Panc1 (cell line): ENCODE data around the gene DHRS13. TPM values are rescaled to one million over a fixed set of nuclear protein-coding genes. Genes with fewer than 3 reads are reported as not detected.

Experiments
- ATAC-seq: fragments of 200-7000 bp; cut with Tn5 transposase; 2 replicates; pipeline ENCODE4 v1.9.1; 2020; ENCODE audit warnings: mild to moderate bottlenecking, moderate library complexity
- BruUV-seq: library from RNA; stranded (reverse); fragments of 400-500 nt; replicated peaks from 2 replicates; lab custom pipeline; 2021; lab: Mats Ljungman, UMichigan
- CTCF ChIA-PET: fragments of 300-600 bp; sonication (Branson Sonifier 250); formaldehyde crosslinking; loops from one replicate; lab custom pipeline; 2022; ENCODE audit warnings: antibody characterized with exemption; lab: Charles Lee
- POLR2A ChIA-PET: fragments of 300-600 bp; sonication (Branson Sonifier 250); formaldehyde crosslinking; loops from one replicate; lab custom pipeline; 2022; ENCODE audit warnings: antibody characterized with exemption; lab: Charles Lee
- DNase-seq: peaks from one replicate; pipeline ENCODE4 v3.0.0-alpha.2; 2010; ENCODE audit warnings: low read depth, low spot score
- H3K27ac ChIP-seq: 2 replicates; pipeline ENCODE4 v1.5.1; 2011; ENCODE audit warnings: mild to moderate bottlenecking, low read length, inconsistent platforms
- H3K27me3 ChIP-seq: fragments of 200-500 bp; sonication (Bioruptor generic); 2 replicates; pipeline ENCODE4 v1.6.0; 2014; ENCODE audit warnings: low read length, inconsistent platforms; ENCODE audit not compliant: control insufficient read depth, insufficient read depth
- H3K36me3 ChIP-seq: fragments of 200-500 bp; sonication (Bioruptor generic); 2 replicates; pipeline ENCODE4 v1.5.1; 2014; ENCODE audit warnings: inconsistent platforms, mild to moderate bottlenecking, low read length, moderate library complexity; ENCODE audit not compliant: control insufficient read depth, insufficient read depth
- H3K4me1 ChIP-seq: 2 replicates; pipeline ENCODE4 v1.5.1; 2011; ENCODE audit warnings: inconsistent platforms, mild to moderate bottlenecking, low read length, moderate library complexity; ENCODE audit not compliant: control insufficient read depth, insufficient read depth
- H3K4me3 ChIP-seq, 2 experiments: 2 replicates each; pipeline ENCODE4 v1.5.1; 2011 to 2012; ENCODE audit warnings: low read depth in 2 of 2, low read length in 2 of 2, mild to moderate bottlenecking in 2 of 2, inconsistent platforms in 1 of 2, moderate library complexity in 1 of 2
- H3K9me3 ChIP-seq: fragments of 200-500 bp; sonication (Bioruptor generic); 2 replicates; pipeline ENCODE4 v1.5.1; 2014; ENCODE audit warnings: low read depth, mild to moderate bottlenecking, inconsistent platforms, low read length, moderate library complexity; ENCODE audit not compliant: control insufficient read depth, insufficient read depth
- CTCF ChIP-seq: fragments of 450-650 bp; IDR thresholded peaks from 2 replicates; pipeline ENCODE4 v1.5.1; 2017; ENCODE audit warnings: mild to moderate bottlenecking
- POLR2AphosphoS5 ChIP-seq: IDR thresholded peaks from 2 replicates; pipeline ENCODE4 v1.6.1; 2012; ENCODE audit warnings: mild to moderate bottlenecking, low read depth, low read length, moderate library complexity
- SIN3A ChIP-seq: IDR thresholded peaks from 2 replicates; pipeline ENCODE4 v1.6.1; 2012; ENCODE audit warnings: low read depth, mild to moderate bottlenecking, low read length, moderate library complexity, borderline replicate concordance; ENCODE audit not compliant: insufficient read depth
- TCF7L2 ChIP-seq: IDR thresholded peaks from 2 replicates; pipeline ENCODE4 v1.6.1; 2011; ENCODE audit warnings: mild to moderate bottlenecking, low read depth, low read length, inconsistent platforms
- in situ Hi-C: cut with HindIII; loops from 2 replicates; pipeline ENCODE4 v1.10.0; 2016; ENCODE audit warnings: low sequenced_read_pairs, low pct_unique_long_range_greater_than_20kb
- intact Hi-C: fragments of 100-400 bp; cut with micrococcal nuclease; formaldehyde crosslinking; loops from one replicate; pipeline ENCODE4 v1.10.0; 2022; ENCODE audit not compliant: unreplicated experiment
- total RNA-seq: library from RNA; stranded (reverse); gene quantifications from one replicate; pipeline ENCODE4 v1.2.1, GENCODE V29; 2021; ENCODE audit not compliant: unreplicated experiment
- TF ChIP-seq, protein P1 (sequence below), 2 experiments: IDR thresholded peaks; 2 replicates each; pipeline ENCODE4 v1.6.1; 2011 to 2012; ENCODE audit warnings: low read depth in 2 of 2, control low read depth in 1 of 2, low read length in 1 of 2, mild to moderate bottlenecking in 1 of 2, moderate library complexity in 1 of 2; ENCODE audit not compliant: insufficient read depth in 1 of 2

The DHRS13 gene
- total RNA-seq, 1 experiment from 2014 or later, result 5.2 TPM

DNA sequence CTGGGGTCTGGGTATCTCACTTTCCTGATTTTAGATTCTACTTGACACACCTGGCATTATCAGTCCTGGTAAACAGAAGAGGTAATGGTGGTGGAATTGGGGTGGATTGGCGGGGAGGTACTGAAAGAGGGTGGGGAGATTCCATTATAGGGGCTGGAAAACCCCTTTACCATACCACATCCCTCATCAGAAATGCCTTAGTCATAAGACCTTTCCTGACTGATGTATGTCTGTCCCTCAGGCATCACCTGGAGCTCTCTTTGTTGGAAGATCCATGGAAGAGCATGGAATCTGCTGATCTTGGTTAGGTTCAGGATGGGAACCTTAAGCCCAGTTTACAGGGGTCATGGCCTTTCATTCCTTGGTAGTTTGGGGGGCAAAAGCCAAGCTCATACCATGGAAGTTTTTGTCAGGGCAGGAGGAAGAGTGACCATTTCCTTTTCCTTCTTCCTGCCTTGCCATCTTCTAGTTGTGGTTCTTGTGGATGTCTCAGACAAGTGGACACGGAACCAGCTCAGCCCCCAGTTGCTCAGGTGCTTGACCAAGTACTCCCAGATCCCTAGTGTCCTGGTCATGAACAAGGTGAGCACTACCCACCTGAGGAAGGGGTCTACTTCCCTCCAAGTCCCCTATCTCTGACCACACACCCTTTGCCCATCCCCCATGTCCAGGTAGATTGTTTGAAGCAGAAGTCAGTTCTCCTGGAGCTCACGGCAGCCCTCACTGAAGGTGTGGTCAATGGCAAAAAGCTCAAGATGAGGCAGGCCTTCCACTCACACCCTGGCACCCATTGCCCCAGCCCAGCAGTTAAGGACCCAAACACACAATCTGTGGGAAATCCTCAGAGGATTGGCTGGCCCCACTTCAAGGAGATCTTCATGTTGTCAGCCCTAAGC lies 44.7 kb downstream of the DHRS13 start:
- POLR2A ChIA-PET, result no interaction called here
- CTCF ChIA-PET, result no interaction called here
- BruUV-seq, result TSS peak; percentile 51
- in situ Hi-C loops (no loop called here), intact Hi-C loops (no loop called here)
- no peaks in the 10 kb centered on the region for H3K27me3 ChIP-seq
- H3K27ac ChIP-seq, result no peak overlapping the region
- H3K36me3 ChIP-seq, result peaks cover 6% of the 10 kb centered on the region; the same call in 1 of the 2 replicates
- ATAC-seq, result no peak
- no peak overlapping the region for H3K4me3 ChIP-seq
- no peaks in the 10 kb centered on the region for H3K9me3 ChIP-seq
- DNase-seq, result no peak
- TF ChIP-seq, protein P1, sequence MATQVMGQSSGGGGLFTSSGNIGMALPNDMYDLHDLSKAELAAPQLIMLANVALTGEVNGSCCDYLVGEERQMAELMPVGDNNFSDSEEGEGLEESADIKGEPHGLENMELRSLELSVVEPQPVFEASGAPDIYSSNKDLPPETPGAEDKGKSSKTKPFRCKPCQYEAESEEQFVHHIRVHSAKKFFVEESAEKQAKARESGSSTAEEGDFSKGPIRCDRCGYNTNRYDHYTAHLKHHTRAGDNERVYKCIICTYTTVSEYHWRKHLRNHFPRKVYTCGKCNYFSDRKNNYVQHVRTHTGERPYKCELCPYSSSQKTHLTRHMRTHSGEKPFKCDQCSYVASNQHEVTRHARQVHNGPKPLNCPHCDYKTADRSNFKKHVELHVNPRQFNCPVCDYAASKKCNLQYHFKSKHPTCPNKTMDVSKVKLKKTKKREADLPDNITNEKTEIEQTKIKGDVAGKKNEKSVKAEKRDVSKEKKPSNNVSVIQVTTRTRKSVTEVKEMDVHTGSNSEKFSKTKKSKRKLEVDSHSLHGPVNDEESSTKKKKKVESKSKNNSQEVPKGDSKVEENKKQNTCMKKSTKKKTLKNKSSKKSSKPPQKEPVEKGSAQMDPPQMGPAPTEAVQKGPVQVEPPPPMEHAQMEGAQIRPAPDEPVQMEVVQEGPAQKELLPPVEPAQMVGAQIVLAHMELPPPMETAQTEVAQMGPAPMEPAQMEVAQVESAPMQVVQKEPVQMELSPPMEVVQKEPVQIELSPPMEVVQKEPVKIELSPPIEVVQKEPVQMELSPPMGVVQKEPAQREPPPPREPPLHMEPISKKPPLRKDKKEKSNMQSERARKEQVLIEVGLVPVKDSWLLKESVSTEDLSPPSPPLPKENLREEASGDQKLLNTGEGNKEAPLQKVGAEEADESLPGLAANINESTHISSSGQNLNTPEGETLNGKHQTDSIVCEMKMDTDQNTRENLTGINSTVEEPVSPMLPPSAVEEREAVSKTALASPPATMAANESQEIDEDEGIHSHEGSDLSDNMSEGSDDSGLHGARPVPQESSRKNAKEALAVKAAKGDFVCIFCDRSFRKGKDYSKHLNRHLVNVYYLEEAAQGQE (IDR thresholded peaks at IDR 0.05; ENCODE audit: insufficient read depth in 1 of 2, low read depth in 2 of 2, low read length in 1 of 2), result no peak
- TF ChIP-seq SIN3A (no peak), TCF7L2 (no peak), CTCF (no peak), POLR2AphosphoS5 (no peak)
- H3K4me1 ChIP-seq, result peaks cover 9% of the 10 kb centered on the region

DNA sequence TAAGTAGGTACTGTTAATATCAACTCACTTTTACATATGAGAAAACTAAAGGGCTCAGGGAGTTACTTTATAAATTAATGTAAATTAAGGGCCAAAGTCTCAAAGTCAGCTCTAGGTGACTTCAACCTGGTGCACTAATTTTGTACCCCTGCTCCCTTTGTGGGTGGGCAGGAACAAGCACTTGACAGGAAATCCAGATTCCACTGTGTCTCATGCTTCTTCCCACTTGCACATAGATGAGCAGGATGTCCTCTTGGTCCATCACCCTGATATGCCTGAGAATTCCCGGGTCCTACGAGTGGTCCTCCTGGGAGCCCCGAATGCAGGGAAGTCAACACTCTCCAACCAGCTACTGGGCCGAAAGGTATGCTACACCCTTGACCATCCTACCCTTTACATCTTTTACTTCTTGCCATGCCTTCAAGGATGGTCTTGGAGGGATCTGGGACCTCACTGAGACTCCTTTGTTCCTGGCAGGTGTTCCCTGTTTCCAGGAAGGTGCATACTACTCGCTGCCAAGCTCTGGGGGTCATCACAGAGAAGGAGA lies 46.8 kb downstream of the DHRS13 start:
- POLR2A ChIA-PET, result interaction anchor here (0.5 to 0.7 kb wide), 2 partner anchors 14 to 137 kb away, joined by 5 to 7 read pairs; no protein-coding TSS in a partner anchor
- Histone ChIP-seq H3K27me3 (no peaks in the 10 kb centered on the region), H3K36me3 (peaks cover 6% of the 10 kb centered on the region; the same call in 1 of the 2 replicates), H3K4me3 (peak overlapping the region in 1 of 2 experiments; percentile 91; a peak in 1 of 4 replicates), H3K27ac (no peak overlapping the region), H3K9me3 (no peaks in the 10 kb centered on the region), H3K4me1 (peaks cover 9% of the 10 kb centered on the region)
- ATAC-seq (no peak), DNase-seq (no peak)
- no TSS peak for BruUV-seq
- intact Hi-C loops (no loop called here), in situ Hi-C loops (no loop called here)
- CTCF ChIA-PET, result interaction anchor here (0.7 kb wide), 1 partner anchor 49 kb away, joined by 3 read pairs; no protein-coding TSS in a partner anchor
- TF ChIP-seq POLR2AphosphoS5 (no peak), TCF7L2 (no peak), SIN3A (no peak), CTCF (no peak)
- TF ChIP-seq, protein P1 (IDR thresholded peaks at IDR 0.05; ENCODE audit: insufficient read depth in 1 of 2, low read depth in 2 of 2, low read length in 1 of 2), result no peak
